H1 (cell line): ENCODE measurements around the gene RBM19. TPM values are rescaled to one million over a fixed set of nuclear protein-coding genes. Genes with fewer than 3 reads are reported as not detected.

Experiments used
- CTCF ChIA-PET: fragments of 300-600 bp; sonication (Branson Sonifier 250); formaldehyde crosslinking; loops from one replicate; lab custom pipeline; 2021; ENCODE audit not compliant: partially characterized antibody; lab: Charles Lee
- POLR2A ChIA-PET: fragments of 300-600 bp; sonication (Branson Sonifier 250); formaldehyde crosslinking; loops from one replicate; lab custom pipeline; 2021; ENCODE audit warnings: inconsistent platforms; ENCODE audit not compliant: partially characterized antibody; lab: Charles Lee
- DNase-seq, 2 experiments: peaks; one replicate each; pipeline versions ENCODE4 v3.0.0 to v3.0.0-alpha.2; 2010 to 2022; ENCODE audit warnings: low spot score in 2 of 2, low read depth in 1 of 2, mixed read lengths in 1 of 2
- FAIRE-seq: peaks from 2 replicates; lab custom pipeline; 2011; peaks lifted over from hg19 to GRCh38; lab: Jason Lieb, UNC
- H2AFZ ChIP-seq: 2 replicates; pipeline ENCODE4 v1.8.1; 2012; ENCODE audit warnings: low read length, inconsistent platforms
- H2AK5ac ChIP-seq: 2 replicates; pipeline ENCODE4 v1.6.1; 2013; ENCODE audit warnings: low read depth, low read length
- H2BK120ac ChIP-seq: replicated peaks from 2 replicates; pipeline ENCODE3; 2013; ENCODE audit warnings: low read depth, low read length, inconsistent platforms
- H2BK12ac ChIP-seq: 2 replicates; pipeline ENCODE4 v1.6.1; 2013; ENCODE audit warnings: low read depth, low read length
- H2BK15ac ChIP-seq: 2 replicates; pipeline ENCODE4 v1.6.1; 2013; ENCODE audit warnings: low read length
- H2BK20ac ChIP-seq: 2 replicates; pipeline ENCODE4 v1.6.1; 2013; ENCODE audit warnings: low read length
- H2BK5ac ChIP-seq: 2 replicates; pipeline ENCODE4 v1.6.1; 2013; ENCODE audit warnings: low read depth, low read length
- H3K14ac ChIP-seq: 2 replicates; pipeline ENCODE4 v1.6.1; 2013; ENCODE audit warnings: inconsistent platforms; ENCODE audit not compliant: insufficient read length
- H3K18ac ChIP-seq: 2 replicates; pipeline ENCODE4 v1.6.1; 2013; ENCODE audit warnings: low read length; ENCODE audit errors: extremely low read depth
- H3K23ac ChIP-seq: 2 replicates; pipeline ENCODE4 v1.6.1; 2013; ENCODE audit warnings: inconsistent platforms; ENCODE audit not compliant: insufficient read length
- H3K23me2 ChIP-seq: 2 replicates; pipeline ENCODE4 v1.6.1; 2013; ENCODE audit warnings: low read depth, low read length
- H3K27ac ChIP-seq: 2 replicates; pipeline ENCODE4 v1.6.1; 2011; ENCODE audit warnings: low read depth, low read length, inconsistent platforms
- H3K27me3 ChIP-seq, 4 experiments: replicated peaks in 1 of 4; 1 replicate in 1 of 4; 2 replicates in 3 of 4; pipeline versions ENCODE4 v1.6.1 to v1.8.1; 2011 to 2013; ENCODE audit warnings: low read length in 3 of 4, mild to moderate bottlenecking in 3 of 4, inconsistent platforms in 2 of 4, mixed read lengths in 2 of 4, moderate library complexity in 1 of 4; ENCODE audit not compliant: control insufficient read depth in 3 of 4, insufficient read depth in 3 of 4; ENCODE audit errors: extremely low read depth in 1 of 4
- H3K36me3 ChIP-seq, 4 experiments: 2 replicates each; pipeline versions ENCODE4 v1.6.1 to v1.8.1; 2011 to 2013; ENCODE audit warnings: mild to moderate bottlenecking in 4 of 4, low read length in 3 of 4, moderate library complexity in 2 of 4, control low read depth in 1 of 4, inconsistent platforms in 1 of 4; ENCODE audit not compliant: insufficient read depth in 4 of 4, control insufficient read depth in 2 of 4
- H3K4ac ChIP-seq: replicated peaks from 2 replicates; pipeline ENCODE3; 2013; ENCODE audit warnings: low read length, low read depth, mixed read lengths, inconsistent platforms; ENCODE audit not compliant: insufficient read length
- H3K4me1 ChIP-seq, 4 experiments: replicated peaks in 1 of 4; 1 replicate in 1 of 4; 2 replicates in 3 of 4; pipeline versions ENCODE4 v1.6.1 to v1.8.1; 2011 to 2013; ENCODE audit warnings: low read length in 3 of 4, inconsistent platforms in 2 of 4, mixed read lengths in 1 of 4; ENCODE audit not compliant: insufficient read depth in 4 of 4, control insufficient read depth in 3 of 4
- H3K4me2 ChIP-seq, 2 experiments: 2 replicates each; pipeline versions ENCODE4 v1.6.1 to v1.8.1; 2011 to 2013; ENCODE audit warnings: low read depth in 2 of 2, low read length in 2 of 2, control low read depth in 1 of 2, inconsistent platforms in 1 of 2, mild to moderate bottlenecking in 1 of 2; ENCODE audit not compliant: insufficient read depth in 1 of 2
- H3K4me3 ChIP-seq, 4 experiments: fragments of 200-600, 300-600 bp in 1 of 4; sonication (generic), shearing (Covaris generic), sonication (Bioruptor Twin) in 1 of 4; 2 replicates each; pipeline versions ENCODE4 v1.5.1 to v1.8.1; 2011 to 2016; ENCODE audit warnings: low read length in 4 of 4, low read depth in 3 of 4, control low read depth in 2 of 4, inconsistent platforms in 2 of 4, mild to moderate bottlenecking in 2 of 4, mixed read lengths in 1 of 4, moderate library complexity in 1 of 4; ENCODE audit not compliant: insufficient read depth in 2 of 4; ENCODE audit errors: extremely low read depth in 1 of 4
- H3K56ac ChIP-seq: replicated peaks from 2 replicates; pipeline ENCODE3; 2013; ENCODE audit warnings: low read depth, mild to moderate bottlenecking, mixed read lengths, low read length, inconsistent platforms; ENCODE audit not compliant: insufficient read length
- H3K79me1 ChIP-seq: 2 replicates; pipeline ENCODE4 v1.6.1; 2013; ENCODE audit warnings: low read depth, low read length, control low read depth
- H3K79me2 ChIP-seq, 2 experiments: 2 replicates each; pipeline versions ENCODE4 v1.6.1 to v1.8.1; 2012 to 2013; ENCODE audit warnings: low read length in 2 of 2, mild to moderate bottlenecking in 2 of 2, inconsistent platforms in 1 of 2; ENCODE audit not compliant: insufficient read depth in 2 of 2, control insufficient read depth in 1 of 2
- H3K9ac ChIP-seq, 4 experiments: replicated peaks in 1 of 4; 1 replicate in 1 of 4; 2 replicates in 3 of 4; pipeline versions ENCODE4 v1.6.1 to v1.8.1; 2011 to 2013; ENCODE audit warnings: low read depth in 3 of 4, low read length in 3 of 4, control low read depth in 2 of 4, mild to moderate bottlenecking in 2 of 4, moderate library complexity in 2 of 4, inconsistent platforms in 1 of 4; ENCODE audit errors: extremely low read depth in 1 of 4
- H3K9me3 ChIP-seq, 2 experiments: 2 replicates each; pipeline versions ENCODE4 v1.6.1 to v1.8.1; 2012 to 2013; ENCODE audit warnings: mild to moderate bottlenecking in 2 of 2, moderate library complexity in 2 of 2, control low read depth in 1 of 2, inconsistent platforms in 1 of 2, low read depth in 1 of 2, low read length in 1 of 2, mixed read lengths in 1 of 2; ENCODE audit not compliant: insufficient read depth in 2 of 2
- H4K20me1 ChIP-seq, 2 experiments: replicated peaks in 1 of 2; 2 replicates each; pipeline versions ENCODE3 to v1.8.1; 2011 to 2013; ENCODE audit warnings: inconsistent platforms in 2 of 2, low read length in 2 of 2, mild to moderate bottlenecking in 1 of 2; ENCODE audit not compliant: insufficient read depth in 2 of 2, control insufficient read depth in 1 of 2
- H4K5ac ChIP-seq: 2 replicates; pipeline ENCODE4 v1.6.1; 2013; ENCODE audit warnings: low read length, low read depth, mixed read lengths, inconsistent platforms; ENCODE audit not compliant: insufficient read length
- H4K8ac ChIP-seq: 2 replicates; pipeline ENCODE4 v1.8.0; 2013; ENCODE audit warnings: mild to moderate bottlenecking, moderate library complexity, low read length, inconsistent platforms; ENCODE audit not compliant: insufficient read depth; ENCODE audit errors: extremely low read depth
- H4K91ac ChIP-seq: replicated peaks from 2 replicates; pipeline ENCODE3; 2013; ENCODE audit warnings: low read length, mixed read lengths, inconsistent platforms; ENCODE audit not compliant: insufficient read length
- WGBS, 2 experiments: shearing (Covaris generic) in 1 of 2; methylation state at CpG; one replicate each; pipeline versions ENCODE4 v1.1.6 to v1.1.7; 2013 to 2015; ENCODE audit warnings: low lambda C conversion rate in 2 of 2, mixed read lengths in 2 of 2, inconsistent platforms in 1 of 2, low coverage in 1 of 2, missing lambda C conversion rate in 1 of 2; ENCODE audit not compliant: insufficient replicate concordance in 2 of 2, insufficient coverage in 1 of 2, insufficient read length in 1 of 2; ENCODE audit errors: extremely low coverage in 1 of 2, missing lambda C conversion rate in 1 of 2; 5-methylcytosine and 5-hydroxymethylcytosine counted together
- polyA plus RNA-seq, 7 experiments: library from polyadenylated mRNA; depleted of rRNA in 3 of 7; stranded (reverse) in 5 of 7; unstranded in 2 of 7; fragments of >200 nt in 5 of 7; fragments of 200-250 nt in 2 of 7; gene quantifications; 1 replicate in 5 of 7; 2 replicates in 1 of 7; 4 replicates in 1 of 7; pipeline versions ENCODE4 v1.2.1 to v1.2.3, GENCODE V29; 2011 to 2013; ENCODE audit warnings: missing spikeins in 2 of 7, mixed read lengths in 2 of 7
- total RNA-seq: library from RNA; stranded (reverse); fragmentation: NEBNext Ultra II Directional; extraction: Animal tissue kit (Norgen Biotek cat#: 25700); gene quantifications from 2 replicates; pipeline ENCODE4 v1.2.1, GENCODE V29; 2021

The RBM19 gene
- total and polyA plus RNA-seq, 2 of the 8 experiments (the other 6 are each of a cell fraction or from before 2014, with no cell fraction given): 23.4 to 61.9 TPM

DNA sequence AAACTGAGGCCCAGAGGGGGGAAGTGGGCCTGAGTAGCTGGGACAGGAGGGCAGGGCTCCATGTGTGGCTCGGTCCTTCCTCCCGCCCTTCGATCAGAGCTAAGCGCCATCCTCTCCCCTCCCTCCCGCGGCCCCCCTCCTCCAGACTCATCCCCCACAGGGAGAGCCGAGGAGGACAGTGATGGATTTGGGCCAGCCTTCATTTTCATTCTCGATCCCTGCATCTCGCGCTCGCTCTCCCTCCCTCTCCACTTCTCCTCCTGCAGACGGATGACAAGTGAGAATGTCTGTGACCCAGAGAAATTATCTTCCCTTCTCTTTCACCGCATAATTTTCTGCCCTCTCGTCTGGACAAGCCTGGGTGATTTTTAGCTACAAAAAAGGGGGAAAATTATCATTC, 183.3 kb downstream of the RBM19 start:
- no peak overlapping the region for H3K56ac ChIP-seq
- no peaks in the 10 kb centered on the region for H4K20me1 ChIP-seq
- no peak overlapping the region for H3K14ac ChIP-seq
- DNase-seq: no peak
- H3K4me3 ChIP-seq: no peak overlapping the region
- ChIA-PET POLR2A (no interaction called here), CTCF (interaction anchor here (0.7 to 1.2 kb wide), 2 partner anchors 16 to 84 kb away, joined by 3 read pairs; no protein-coding TSS in a partner anchor)
- no peaks in the 10 kb centered on the region for H3K36me3 ChIP-seq
- H3K18ac ChIP-seq: no peak overlapping the region
- no peak overlapping the region for H3K4me2 ChIP-seq
- no peak overlapping the region for H3K27ac ChIP-seq
- no peak overlapping the region for H3K9ac ChIP-seq
- no peak overlapping the region for H4K8ac ChIP-seq
- H2BK15ac ChIP-seq: no peak overlapping the region
- FAIRE-seq: no peak
- no peaks in the 10 kb centered on the region for H3K79me2 ChIP-seq
- no peak overlapping the region for H2AK5ac ChIP-seq
- no peaks in the 10 kb centered on the region for H3K27me3 ChIP-seq
- H3K23me2 ChIP-seq: no peaks in the 10 kb centered on the region
- no peak overlapping the region for H2BK5ac ChIP-seq
- H3K4ac ChIP-seq: no peak overlapping the region
- 87% methylated on average over 7 of the region's 14 CpGs; no CpG with 5 or more reads in 1 of the 2 experiments for WGBS, 2 experiments
- H2BK20ac ChIP-seq: no peak overlapping the region
- no peak overlapping the region for H3K23ac ChIP-seq
- H2BK12ac ChIP-seq: no peak overlapping the region
- H3K79me1 ChIP-seq: no peaks in the 10 kb centered on the region
- H3K9me3 ChIP-seq: peaks cover 0 to 7% of the 10 kb centered on the region in 2 experiments; a peak in 1 of 4 replicates
- H2BK120ac ChIP-seq: no peak overlapping the region
- H4K91ac ChIP-seq: no peak overlapping the region
- H4K5ac ChIP-seq: no peak overlapping the region
- peaks cover 0 to 8% (median under 1%) of the 10 kb centered on the region in 4 experiments; a peak in 1 of 7 replicates for H3K4me1 ChIP-seq
- no peak overlapping the region for H2AFZ ChIP-seq
